Testis (tissue), 3 donors: ENCODE measurements around the gene SEMA3B. TPM values are rescaled to one million over a fixed set of nuclear protein-coding genes. Genes with fewer than 3 reads are reported as not detected.
"Not testable (repeated sequence)": the region's sequence is repeated elsewhere in the genome, so short reads cannot be mapped to it uniquely, and the experiment has no call there.

ENCODE experiments used
- DNase-seq: peaks from one replicate; pipeline ENCODE4 v3.0.0-alpha.2; 2019
- H3K27ac ChIP-seq, 2 donors: fragments of 200-600 bp; sonication (generic); one replicate each; pipeline ENCODE4 v1.5.1; 2019
- H3K27me3 ChIP-seq: fragments of 200-600 bp; sonication (generic); one replicate; pipeline ENCODE4 v1.5.1; 2019
- H3K36me3 ChIP-seq: fragments of 200-600 bp; sonication (generic); one replicate; pipeline ENCODE4 v1.5.1; 2017; ENCODE audit warnings: low read depth; ENCODE audit errors: missing control alignments
- H3K4me1 ChIP-seq: fragments of 200-600 bp; sonication (generic); one replicate; pipeline ENCODE4 v1.5.1; 2019
- H3K4me3 ChIP-seq, 2 donors: fragments of 200-600 bp; sonication (generic); one replicate each; pipeline ENCODE4 v1.5.1; 2017 to 2019
- H3K9me3 ChIP-seq: fragments of 200-600 bp; sonication (generic); one replicate; pipeline ENCODE4 v1.5.1; 2017
- CTCF ChIP-seq, 3 experiments: fragments of 450-650 bp in 2 of 3; fragments of 200-600 bp in 1 of 3; sonication (generic) in 1 of 3; IDR thresholded peaks; one replicate each; pipeline ENCODE4 v1.5.1; 2016 to 2019; ENCODE audit warnings: antibody characterized with exemption in 3 of 3, mild to moderate bottlenecking in 2 of 3, moderate library complexity in 1 of 3
- POLR2A ChIP-seq: fragments of 450-650 bp; IDR thresholded peaks from one replicate; pipeline ENCODE4 v1.6.1; 2017; ENCODE audit warnings: antibody characterized with exemption, mild to moderate bottlenecking, moderate library complexity
- WGBS, 2 donors: methylation state at CpG; one replicate each; pipeline ENCODE4 v1.1.5; 2018; 5-methylcytosine and 5-hydroxymethylcytosine counted together
- intact Hi-C: fragments of 100-400 bp; cut with DNase I; formaldehyde crosslinking; loops from one replicate; pipeline ENCODE4 v1.15.1; 2023; ENCODE audit warnings: low total_unique reads
- polyA plus RNA-seq: library from polyadenylated mRNA; stranded (reverse); fragments of 350-450 nt; fragmentation: Illumina TruSeq; extraction: RNeasy Lipid Tissue Mini Kit (QIAGEN cat#74804); gene quantifications from one replicate; pipeline ENCODE4 v1.2.3, GENCODE V29; 2014; ENCODE audit warnings: low read depth, low replicate concordance; ENCODE audit not compliant: insufficient read depth
- total RNA-seq, 2 donors: library from RNA; depleted of rRNA; stranded (reverse); fragments of >200 nt; gene quantifications; one replicate each; pipeline ENCODE4 v1.2.3, GENCODE V29; 2016

SEMA3B gene
- total and polyA plus RNA-seq, 3 donors from 2014 or later = 12.9 to 30.2 (median 26.7) TPM

DNA sequence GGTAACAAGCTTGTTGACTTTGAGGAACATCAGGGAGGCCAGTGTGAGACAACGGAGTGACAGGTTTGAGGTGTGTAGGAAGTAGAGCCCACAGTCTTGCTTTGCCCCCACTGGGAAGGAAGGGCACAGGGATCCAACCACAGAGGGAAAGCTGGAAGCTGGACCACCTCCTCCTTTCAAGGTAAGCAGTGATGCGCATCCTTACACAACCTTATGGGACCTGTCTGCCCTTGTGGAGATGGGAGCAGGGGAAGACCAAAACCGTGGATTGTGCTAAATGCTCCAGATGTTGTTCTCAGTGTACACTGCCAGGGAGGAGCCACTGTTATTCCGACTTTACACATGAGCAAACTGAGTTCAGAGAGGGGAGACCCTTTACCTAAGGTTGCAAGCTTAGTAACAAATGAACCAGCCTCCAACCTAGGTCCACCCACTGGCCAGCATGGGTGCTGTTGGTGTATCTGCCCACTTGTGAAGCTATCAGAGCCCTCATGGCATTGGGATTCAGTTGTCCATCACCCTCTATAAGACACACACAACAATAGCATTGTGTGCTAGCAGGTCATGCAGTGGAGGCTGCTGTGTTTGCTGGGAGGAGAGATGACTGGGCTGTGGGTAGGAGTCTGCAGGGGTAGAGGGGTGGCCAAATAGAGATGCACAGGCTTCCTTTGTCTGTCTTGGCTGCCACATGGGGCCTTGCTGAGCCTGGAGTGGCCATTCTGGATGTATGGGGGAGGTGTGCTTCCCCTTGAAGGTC is 9.4 kb downstream of the SEMA3B start:
- intact Hi-C loops = loop anchor here (10.0 kb wide), 1 partner anchor 84 kb away; the partner anchor contains the start of gene GNAT1
- no peak for DNase-seq
- H3K36me3 ChIP-seq = no peaks in the 10 kb centered on the region
- H3K27ac ChIP-seq = no peak overlapping the region
- H3K4me3 ChIP-seq = no peak overlapping the region
- no peaks in the 10 kb centered on the region for H3K9me3 ChIP-seq
- H3K27me3 ChIP-seq = no peaks in the 10 kb centered on the region
- H3K4me1 ChIP-seq = peaks cover 3% of the 10 kb centered on the region
- TF ChIP-seq POLR2A (no peak), CTCF (IDR thresholded peaks at IDR 0.05) (no peak)
- WGBS, 2 donors = 76 to 77% methylated on average over 3 to 4 of the region's 4 CpGs

GRCh38 chr3:50278880-50279224 is 9.9 kb downstream of the SEMA3B start, which contains the start of gene LSMEM2:
LSMEM2 (plus strand) TSS chr3:50279087; CDS start chr3:50279114, 27 bp downstream.
- intact Hi-C loops = loop anchor here (10.0 kb wide), 1 partner anchor 84 kb away; the partner anchor contains the start of gene GNAT1
- DNase-seq = no peak
- no peak within 1 kb of the TSS for H3K27ac ChIP-seq

DNA sequence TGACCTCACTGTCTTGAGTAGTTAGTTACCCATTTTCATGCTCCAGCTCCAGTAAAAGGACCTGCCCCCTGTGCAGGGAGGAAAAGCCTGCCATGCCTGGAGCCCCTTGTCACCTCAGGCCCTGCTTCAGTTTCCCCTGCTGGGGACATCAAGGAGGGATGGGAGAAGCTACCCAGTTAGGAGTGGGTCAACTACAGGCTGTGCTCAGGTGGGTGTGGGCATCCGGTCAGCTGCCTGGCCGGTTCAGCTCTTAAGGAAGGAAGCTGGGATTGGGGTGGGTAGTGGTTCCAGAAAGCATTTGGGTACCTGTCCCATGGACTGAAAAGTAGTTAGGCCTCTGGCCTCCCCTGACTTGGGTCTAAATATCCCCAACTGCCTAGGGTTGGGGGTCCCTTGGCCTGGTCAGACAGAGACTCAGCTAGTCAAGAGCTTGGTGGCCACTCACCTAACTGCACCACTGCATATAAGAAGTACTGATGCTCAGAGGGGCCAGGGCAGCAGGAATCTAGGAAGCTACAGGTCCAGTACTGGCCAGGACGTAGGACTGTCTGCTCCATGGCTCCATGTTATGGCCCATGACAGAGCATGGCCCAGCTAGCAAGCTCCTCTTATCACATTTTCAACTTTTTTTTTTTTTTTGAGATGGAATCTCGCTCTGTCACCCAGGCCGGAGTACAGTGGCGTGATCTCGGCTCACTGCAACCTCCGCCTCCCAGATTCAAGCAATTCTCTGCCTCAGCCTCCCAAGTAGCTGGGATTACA is 10.5 kb downstream of the SEMA3B start:
- Histone ChIP-seq H3K27me3 (no peaks in the 10 kb centered on the region), H3K4me3 (no peak overlapping the region), H3K9me3 (no peaks in the 10 kb centered on the region), H3K36me3 (no peaks in the 10 kb centered on the region), H3K4me1 (no peaks in the 10 kb centered on the region), H3K27ac (no peak overlapping the region)
- TF ChIP-seq CTCF (IDR thresholded peaks at IDR 0.05) = no peak
- no peak for TF ChIP-seq POLR2A
- 92 to 93% methylated on average over 8 of the region's 8 CpGs for WGBS, 2 donors
- intact Hi-C loops = loop anchor here (10.0 kb wide), 1 partner anchor 85 kb away; the partner anchor contains the start of gene GNAT1
- no peak for DNase-seq

More at GRCh38 chr3:50278880-50279224, 9.9 kb downstream of the SEMA3B start, which contains the start of gene LSMEM2:
- H3K27me3 ChIP-seq = no peaks in the 10 kb centered on the region
- no peak within 1 kb of the TSS for H3K4me3 ChIP-seq
- H3K9me3 ChIP-seq = no peaks in the 10 kb centered on the region
- WGBS, 2 donors = 74 to 83% methylated on average over 1 to 2 of the region's 2 CpGs
- no peak for TF ChIP-seq POLR2A
- TF ChIP-seq CTCF (IDR thresholded peaks at IDR 0.05) = no peak
- H3K36me3 ChIP-seq = no peaks in the 10 kb centered on the region
- H3K4me1 ChIP-seq = no peaks in the 10 kb centered on the region

- H3K27ac ChIP-seq, H3K27me3 ChIP-seq, H3K4me1 ChIP-seq, H3K36me3 ChIP-seq, H3K9me3 ChIP-seq, intact Hi-C loops, DNase-seq, H3K4me3 ChIP-seq: not testable (repeated sequence)
- 83 to 94% methylated on average over 6 of the region's 6 CpGs for WGBS, 2 donors
These were observed 15.2 kb downstream of the SEMA3B start for GRCh38 chr3:50284121-50284520.
